Mucosa of descending colon (tissue), 3 donors: ENCODE measurements around the gene CCDC146. TPM values are rescaled to one million over a fixed set of nuclear protein-coding genes. Genes with fewer than 3 reads are reported as not detected.
"Not testable (repeated sequence)": the region's sequence is repeated elsewhere in the genome, so short reads cannot be mapped to it uniquely, and the experiment has no call there.

Source experiments
- ATAC-seq: fragments of 200-7000 bp; cut with Tn5 transposase; one replicate; pipeline ENCODE4 v1.9.1; 2020; ENCODE audit warnings: mild to moderate bottlenecking, moderate library complexity
- DNase-seq, 3 donors: peaks; one replicate each; pipeline ENCODE4 v3.0.0-alpha.2; 2020
- H3K36me3 ChIP-seq: fragments of 200-600 bp; one replicate; pipeline ENCODE4 v1.8.0; 2021; ENCODE audit warnings: low read depth, mild to moderate bottlenecking
- H3K4me1 ChIP-seq: fragments of 200-600 bp; one replicate; pipeline ENCODE4 v1.8.0; 2021; ENCODE audit warnings: low read depth, mild to moderate bottlenecking
- H3K4me3 ChIP-seq: fragments of 200-600 bp; one replicate; pipeline ENCODE4 v1.8.0; 2021; ENCODE audit warnings: mild to moderate bottlenecking
- H3K9me3 ChIP-seq: fragments of 200-600 bp; one replicate; pipeline ENCODE4 v1.8.0; 2021; ENCODE audit warnings: mild to moderate bottlenecking
- intact Hi-C, 2 donors: fragments of 100-400 bp; cut with DNase I in 1 of 2; cut with micrococcal nuclease in 1 of 2; formaldehyde crosslinking; loops; one replicate each; pipeline versions ENCODE4 v1.11.0 to v1.11.1; 2022; cut with DNase I, micrococcal nuclease
- total RNA-seq, 3 donors: library from RNA; stranded (reverse); fragmentation: NEBNext Ultra II Directional in 2 of 3; extraction: Animal tissue kit (Norgen Biotek cat#: 25700) in 2 of 3; gene quantifications; one replicate each; pipeline versions ENCODE4 v1.2.1 to v1.2.4, GENCODE V29; 2021 to 2023
- TF ChIP-seq, protein P1 (sequence below): fragments of 200-600 bp; IDR thresholded peaks from one replicate; pipeline ENCODE4 v1.8.0; 2022; ENCODE audit warnings: antibody characterized with exemption, mild to moderate bottlenecking
- donor health status: DM: no; HTN: no; CAD: no; lungs with moderate emphysema.
- donor health status: DM: no; HTN: no; CAD: no.
- donor health status: DM: no; HTN: yes; CAD: no.

The CCDC146 gene
- total RNA-seq, 3 donors from 2014 or later = 7.5 to 20.5 (median 13.3) TPM

- Histone ChIP-seq H3K4me3 (no peak overlapping the region), H3K9me3 (no peaks in the 10 kb centered on the region), H3K36me3 (no peaks in the 10 kb centered on the region), H3K4me1 (no peaks in the 10 kb centered on the region)
- ATAC-seq (peak; percentile 53), DNase-seq (no peak)
- intact Hi-C loops = no loop called here
- TF ChIP-seq, protein P1, sequence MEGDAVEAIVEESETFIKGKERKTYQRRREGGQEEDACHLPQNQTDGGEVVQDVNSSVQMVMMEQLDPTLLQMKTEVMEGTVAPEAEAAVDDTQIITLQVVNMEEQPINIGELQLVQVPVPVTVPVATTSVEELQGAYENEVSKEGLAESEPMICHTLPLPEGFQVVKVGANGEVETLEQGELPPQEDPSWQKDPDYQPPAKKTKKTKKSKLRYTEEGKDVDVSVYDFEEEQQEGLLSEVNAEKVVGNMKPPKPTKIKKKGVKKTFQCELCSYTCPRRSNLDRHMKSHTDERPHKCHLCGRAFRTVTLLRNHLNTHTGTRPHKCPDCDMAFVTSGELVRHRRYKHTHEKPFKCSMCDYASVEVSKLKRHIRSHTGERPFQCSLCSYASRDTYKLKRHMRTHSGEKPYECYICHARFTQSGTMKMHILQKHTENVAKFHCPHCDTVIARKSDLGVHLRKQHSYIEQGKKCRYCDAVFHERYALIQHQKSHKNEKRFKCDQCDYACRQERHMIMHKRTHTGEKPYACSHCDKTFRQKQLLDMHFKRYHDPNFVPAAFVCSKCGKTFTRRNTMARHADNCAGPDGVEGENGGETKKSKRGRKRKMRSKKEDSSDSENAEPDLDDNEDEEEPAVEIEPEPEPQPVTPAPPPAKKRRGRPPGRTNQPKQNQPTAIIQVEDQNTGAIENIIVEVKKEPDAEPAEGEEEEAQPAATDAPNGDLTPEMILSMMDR = no peak
Measured at GRCh38 chr7:77157446-77157845, 35.0 kb downstream of the CCDC146 start.

DNA sequence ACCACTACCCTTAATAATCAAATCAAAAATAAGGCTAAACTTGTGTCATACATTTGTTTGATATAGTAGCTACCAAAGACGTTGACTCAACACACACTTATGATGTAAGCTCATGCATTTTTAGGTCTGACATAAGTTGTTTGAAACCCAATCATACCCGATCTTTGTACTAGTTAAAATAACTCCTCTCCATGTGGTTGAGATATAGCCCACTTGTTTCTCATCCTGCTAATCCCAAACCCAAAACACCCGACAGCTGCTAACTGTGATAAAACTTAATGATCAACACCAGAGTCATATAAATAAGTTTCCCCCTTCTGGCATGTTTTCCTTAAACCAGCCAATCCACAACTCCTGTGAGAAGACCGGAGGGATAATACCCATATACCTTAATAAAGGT lies 48.7 kb downstream of the CCDC146 start:
- H3K4me1 ChIP-seq, ATAC-seq, intact Hi-C loops, H3K36me3 ChIP-seq, H3K4me3 ChIP-seq, DNase-seq, H3K9me3 ChIP-seq: not testable (repeated sequence)

- H3K9me3 ChIP-seq, H3K4me3 ChIP-seq, H3K4me1 ChIP-seq, H3K36me3 ChIP-seq, DNase-seq, ATAC-seq, intact Hi-C loops: not testable (repeated sequence)
Measured at GRCh38 chr7:77172437-77173172, 50.2 kb downstream of the CCDC146 start.

DNA sequence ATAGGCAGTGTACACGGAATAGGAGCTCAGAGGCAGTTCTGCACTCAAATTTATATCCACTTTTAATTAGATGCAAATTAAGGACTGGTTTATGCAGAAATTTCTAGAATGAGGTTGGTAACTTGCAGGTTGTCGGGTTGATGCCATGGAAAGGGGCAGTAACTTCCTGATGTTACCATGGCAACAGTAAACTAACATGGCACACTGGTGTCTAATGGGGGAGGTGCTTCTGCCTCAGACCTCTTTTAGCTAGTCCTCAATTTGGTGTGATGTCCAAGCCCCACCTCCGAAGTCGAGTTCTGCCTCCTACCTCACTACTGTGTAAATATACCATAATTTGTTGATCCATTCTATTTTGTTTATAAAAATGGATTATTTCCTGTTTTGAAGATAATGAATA lies 52.0 kb downstream of the CCDC146 start:
- ATAC-seq, H3K36me3 ChIP-seq, H3K4me3 ChIP-seq, H3K9me3 ChIP-seq, intact Hi-C loops, DNase-seq, H3K4me1 ChIP-seq: not testable (repeated sequence)

DNA sequence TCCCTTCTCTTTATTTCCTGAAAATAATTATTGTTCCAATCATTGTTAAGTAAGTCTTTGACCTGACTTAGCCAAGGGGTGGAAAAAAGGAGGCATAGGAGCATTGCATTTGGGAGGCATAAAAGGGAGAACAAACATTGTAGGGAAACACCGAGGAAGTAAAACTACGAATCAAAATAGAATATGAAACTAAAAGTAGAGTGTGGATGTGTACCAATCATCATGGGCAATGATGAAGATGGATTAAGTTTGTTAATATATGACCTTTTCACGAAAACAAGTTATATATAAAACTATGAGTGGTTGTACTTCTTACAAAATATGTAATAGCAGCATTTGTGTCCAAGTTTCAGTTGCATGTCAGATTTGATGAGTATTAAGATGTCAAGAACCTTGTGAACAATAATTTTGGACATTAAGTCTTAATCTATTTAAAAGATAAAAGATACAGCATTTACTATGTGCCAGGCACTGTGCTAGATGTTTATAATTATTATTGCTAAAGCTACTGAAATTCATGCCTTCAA lies 52.9 kb downstream of the CCDC146 start:
- H3K36me3 ChIP-seq, H3K4me3 ChIP-seq, ATAC-seq, H3K4me1 ChIP-seq, H3K9me3 ChIP-seq, DNase-seq, intact Hi-C loops: not testable (repeated sequence)

DNA sequence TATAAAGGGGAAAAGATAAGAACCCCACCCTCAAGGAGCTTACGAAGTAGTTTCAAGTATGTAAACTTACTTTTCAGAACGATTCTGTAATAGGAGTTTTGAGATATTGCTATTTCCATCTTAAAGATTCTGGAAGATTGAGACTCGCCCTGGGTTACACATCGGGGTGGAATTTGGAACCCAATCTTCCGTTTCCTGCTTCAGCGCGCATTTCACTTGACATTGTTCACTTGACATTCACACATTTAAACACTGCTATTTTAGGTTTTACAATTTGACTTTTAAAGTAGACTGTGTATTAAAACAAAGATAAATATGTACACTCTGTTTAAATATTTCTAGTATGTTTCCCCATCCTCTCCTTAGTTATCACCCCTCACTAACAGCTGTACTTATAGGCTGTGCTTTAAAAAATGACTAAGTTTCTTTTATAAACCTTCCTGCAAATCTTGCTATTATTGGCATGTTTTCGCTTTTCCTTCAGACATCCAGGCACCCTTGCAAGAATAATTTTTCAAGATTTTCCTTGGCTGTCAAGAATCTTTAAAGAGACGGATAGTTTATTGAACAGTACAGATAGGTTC lies 55.0 kb downstream of the CCDC146 start:
- DNase-seq, intact Hi-C loops, H3K4me1 ChIP-seq, H3K9me3 ChIP-seq, H3K4me3 ChIP-seq, ATAC-seq, H3K36me3 ChIP-seq: not testable (repeated sequence)

GRCh38 chr7:77178024-77178423 lies 55.6 kb downstream of the CCDC146 start:
- DNase-seq, H3K36me3 ChIP-seq, intact Hi-C loops, H3K4me3 ChIP-seq, H3K9me3 ChIP-seq, H3K4me1 ChIP-seq, ATAC-seq: not testable (repeated sequence)

- TF ChIP-seq, protein P1 = no peak
- peak; percentile 89 for ATAC-seq
- intact Hi-C loops = no loop called here
- DNase-seq = peak in 1 of 3 donors; percentile 47
- peaks cover 3% of the 10 kb centered on the region for H3K4me1 ChIP-seq
- no peaks in the 10 kb centered on the region for H3K9me3 ChIP-seq
- no peak overlapping the region for H3K4me3 ChIP-seq
- no peaks in the 10 kb centered on the region for H3K36me3 ChIP-seq
Measured at GRCh38 chr7:77181015-77181595, 58.7 kb downstream of the CCDC146 start.
